Measurements from ENCODE around the gene AKAP12.

AKAP12 gene, protein sequence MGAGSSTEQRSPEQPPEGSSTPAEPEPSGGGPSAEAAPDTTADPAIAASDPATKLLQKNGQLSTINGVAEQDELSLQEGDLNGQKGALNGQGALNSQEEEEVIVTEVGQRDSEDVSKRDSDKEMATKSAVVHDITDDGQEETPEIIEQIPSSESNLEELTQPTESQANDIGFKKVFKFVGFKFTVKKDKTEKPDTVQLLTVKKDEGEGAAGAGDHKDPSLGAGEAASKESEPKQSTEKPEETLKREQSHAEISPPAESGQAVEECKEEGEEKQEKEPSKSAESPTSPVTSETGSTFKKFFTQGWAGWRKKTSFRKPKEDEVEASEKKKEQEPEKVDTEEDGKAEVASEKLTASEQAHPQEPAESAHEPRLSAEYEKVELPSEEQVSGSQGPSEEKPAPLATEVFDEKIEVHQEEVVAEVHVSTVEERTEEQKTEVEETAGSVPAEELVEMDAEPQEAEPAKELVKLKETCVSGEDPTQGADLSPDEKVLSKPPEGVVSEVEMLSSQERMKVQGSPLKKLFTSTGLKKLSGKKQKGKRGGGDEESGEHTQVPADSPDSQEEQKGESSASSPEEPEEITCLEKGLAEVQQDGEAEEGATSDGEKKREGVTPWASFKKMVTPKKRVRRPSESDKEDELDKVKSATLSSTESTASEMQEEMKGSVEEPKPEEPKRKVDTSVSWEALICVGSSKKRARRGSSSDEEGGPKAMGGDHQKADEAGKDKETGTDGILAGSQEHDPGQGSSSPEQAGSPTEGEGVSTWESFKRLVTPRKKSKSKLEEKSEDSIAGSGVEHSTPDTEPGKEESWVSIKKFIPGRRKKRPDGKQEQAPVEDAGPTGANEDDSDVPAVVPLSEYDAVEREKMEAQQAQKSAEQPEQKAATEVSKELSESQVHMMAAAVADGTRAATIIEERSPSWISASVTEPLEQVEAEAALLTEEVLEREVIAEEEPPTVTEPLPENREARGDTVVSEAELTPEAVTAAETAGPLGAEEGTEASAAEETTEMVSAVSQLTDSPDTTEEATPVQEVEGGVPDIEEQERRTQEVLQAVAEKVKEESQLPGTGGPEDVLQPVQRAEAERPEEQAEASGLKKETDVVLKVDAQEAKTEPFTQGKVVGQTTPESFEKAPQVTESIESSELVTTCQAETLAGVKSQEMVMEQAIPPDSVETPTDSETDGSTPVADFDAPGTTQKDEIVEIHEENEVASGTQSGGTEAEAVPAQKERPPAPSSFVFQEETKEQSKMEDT (N-terminal part only)

DNA sequence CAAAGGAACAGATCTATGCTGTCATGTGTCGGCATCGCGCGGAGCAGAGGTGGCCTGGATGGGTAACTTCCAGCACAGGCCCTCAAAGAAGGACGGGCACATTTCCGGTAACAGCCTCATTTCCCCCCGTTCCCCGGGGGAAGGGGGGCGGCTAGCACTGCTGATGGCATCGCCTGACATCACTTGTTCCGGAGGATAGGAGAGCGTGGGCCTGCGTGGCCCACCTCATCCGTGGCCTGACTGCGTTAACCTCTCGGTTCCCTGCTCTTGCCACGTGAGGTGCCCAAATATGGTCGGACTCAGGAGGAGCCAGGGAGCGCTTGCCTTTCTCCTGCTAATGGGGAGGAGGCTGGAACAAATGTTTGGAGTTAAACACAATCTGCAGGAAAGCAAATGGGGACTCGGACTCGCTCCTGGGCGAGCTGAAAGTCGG lies at the start of gene AKAP12:
Gene AKAP12, plus strand, starts transcription at position 365 of the 433 bp plus-strand sequence. CDS start 596 bp downstream, outside the sequence.
- H3K9ac ChIP-seq (ENCODE audit: low read depth, low read length): peak within 1 kb of the TSS; percentile 84
- H3K36me3 ChIP-seq (ENCODE audit: insufficient read depth, low read length): no peaks in the 10 kb centered on the region
- H3K4me1 ChIP-seq (ENCODE audit: insufficient read depth, low read length): peaks cover 12% of the 10 kb centered on the region
- no peaks in the 10 kb centered on the region for H3K9me3 ChIP-seq (ENCODE audit: control insufficient read depth, insufficient read depth, low read length)

DNA sequence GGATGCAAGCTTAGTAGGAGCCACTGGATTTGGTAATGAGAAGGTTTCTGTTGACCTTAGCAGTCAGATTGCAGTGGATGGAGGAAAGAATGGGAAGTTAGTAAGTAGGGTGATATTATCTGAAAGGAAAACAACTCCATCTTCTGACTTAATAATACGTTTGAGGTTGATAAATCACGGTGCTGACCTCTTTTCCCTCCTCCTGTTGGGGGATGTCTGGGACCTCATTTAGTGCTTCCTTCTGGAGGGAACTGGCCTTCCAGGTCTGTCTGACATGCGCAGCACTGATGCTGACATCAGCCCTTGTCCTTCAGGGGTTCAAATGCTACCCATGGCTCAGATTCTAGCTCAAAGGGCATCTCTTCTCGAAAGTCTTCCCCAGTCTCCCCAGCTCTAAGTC lies 48.2 kb upstream of the AKAP12 start:
- Histone ChIP-seq H3K9me3 (ENCODE audit: control insufficient read depth, insufficient read depth, low read length) (no peaks in the 10 kb centered on the region), H3K4me1 (ENCODE audit: insufficient read depth, low read length) (peaks cover 6% of the 10 kb centered on the region; the same call in 1 of the 2 replicates), H3K36me3 (ENCODE audit: insufficient read depth, low read length) (no peaks in the 10 kb centered on the region), H3K9ac (ENCODE audit: low read depth, low read length) (no peak overlapping the region)

DNA sequence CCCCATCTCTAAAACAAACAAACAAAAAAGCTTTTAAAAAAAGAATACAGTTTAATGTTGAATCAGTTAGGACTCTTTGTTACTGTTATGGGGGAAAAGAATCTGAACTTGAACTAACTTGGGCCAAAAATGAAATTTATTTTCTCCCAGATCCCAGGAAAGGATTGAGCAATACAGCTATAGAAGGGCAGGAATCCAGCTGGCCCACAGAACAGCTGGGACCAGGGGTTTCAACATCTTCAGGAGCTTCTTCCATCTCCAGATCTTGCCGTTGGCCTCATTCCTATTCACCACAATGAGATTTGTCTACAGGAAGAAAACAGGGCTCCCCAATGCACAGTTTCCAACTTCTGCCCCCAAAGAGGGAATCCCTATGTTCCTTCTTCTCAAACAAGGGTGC lies 43.2 kb upstream of the AKAP12 start:
- no peaks in the 10 kb centered on the region for H3K4me1 ChIP-seq (ENCODE audit: insufficient read depth, low read length)
- H3K9ac ChIP-seq (ENCODE audit: low read depth, low read length): no peak overlapping the region
- no peaks in the 10 kb centered on the region for H3K9me3 ChIP-seq (ENCODE audit: control insufficient read depth, insufficient read depth, low read length)
- no peaks in the 10 kb centered on the region for H3K36me3 ChIP-seq (ENCODE audit: insufficient read depth, low read length)

DNA sequence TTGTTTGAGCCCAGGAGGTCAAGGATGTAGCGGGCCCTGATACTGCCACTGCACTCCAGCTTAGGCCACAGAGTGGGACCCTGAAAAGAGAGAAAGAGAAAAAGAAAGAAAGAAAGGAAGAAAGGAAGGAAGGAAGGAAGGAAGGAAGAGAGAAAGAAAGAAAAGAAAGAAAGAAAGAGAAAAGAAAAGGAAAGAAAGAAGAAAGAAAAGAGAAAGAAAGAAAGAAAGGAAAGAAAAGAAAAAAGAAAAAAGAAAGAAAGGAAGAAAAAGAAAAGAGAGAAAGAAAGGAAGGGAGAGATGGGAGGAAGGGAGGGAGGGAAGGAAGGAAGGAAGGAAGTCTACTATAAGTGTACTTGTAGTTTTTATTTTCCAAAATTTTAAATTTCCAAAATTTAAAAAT lies 42.2 kb upstream of the AKAP12 start:
- Histone ChIP-seq H3K9me3 (ENCODE audit: control insufficient read depth, insufficient read depth, low read length) (no peaks in the 10 kb centered on the region), H3K9ac (ENCODE audit: low read depth, low read length) (no peak overlapping the region), H3K4me1 (ENCODE audit: insufficient read depth, low read length) (no peaks in the 10 kb centered on the region), H3K36me3 (ENCODE audit: insufficient read depth, low read length) (no peaks in the 10 kb centered on the region)

DNA sequence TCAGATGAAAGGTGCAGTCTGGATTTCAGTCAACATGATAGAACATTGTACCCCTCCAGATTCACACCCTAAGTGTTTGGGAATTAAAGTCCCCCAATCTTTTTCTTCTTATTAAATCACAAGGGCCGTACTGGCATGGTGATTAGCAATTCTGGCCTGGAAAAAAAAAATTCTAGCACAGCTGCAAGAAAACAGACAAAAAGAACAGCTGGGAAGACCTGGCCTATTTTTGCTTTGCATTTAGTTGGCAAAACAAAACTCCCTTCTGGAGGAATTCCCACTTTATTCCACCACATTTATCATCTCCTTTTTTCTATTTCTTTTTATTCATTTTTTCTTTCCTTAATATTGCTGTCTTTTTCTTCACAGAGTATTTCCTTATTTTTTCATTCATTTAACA lies 39.8 kb upstream of the AKAP12 start:
- peaks cover 3% of the 10 kb centered on the region; the same call in 1 of the 2 replicates for H3K4me1 ChIP-seq (ENCODE audit: insufficient read depth, low read length)
- H3K9me3 ChIP-seq (ENCODE audit: control insufficient read depth, insufficient read depth, low read length): no peaks in the 10 kb centered on the region
- no peak overlapping the region for H3K9ac ChIP-seq (ENCODE audit: low read depth, low read length)
- no peaks in the 10 kb centered on the region for H3K36me3 ChIP-seq (ENCODE audit: insufficient read depth, low read length)

DNA sequence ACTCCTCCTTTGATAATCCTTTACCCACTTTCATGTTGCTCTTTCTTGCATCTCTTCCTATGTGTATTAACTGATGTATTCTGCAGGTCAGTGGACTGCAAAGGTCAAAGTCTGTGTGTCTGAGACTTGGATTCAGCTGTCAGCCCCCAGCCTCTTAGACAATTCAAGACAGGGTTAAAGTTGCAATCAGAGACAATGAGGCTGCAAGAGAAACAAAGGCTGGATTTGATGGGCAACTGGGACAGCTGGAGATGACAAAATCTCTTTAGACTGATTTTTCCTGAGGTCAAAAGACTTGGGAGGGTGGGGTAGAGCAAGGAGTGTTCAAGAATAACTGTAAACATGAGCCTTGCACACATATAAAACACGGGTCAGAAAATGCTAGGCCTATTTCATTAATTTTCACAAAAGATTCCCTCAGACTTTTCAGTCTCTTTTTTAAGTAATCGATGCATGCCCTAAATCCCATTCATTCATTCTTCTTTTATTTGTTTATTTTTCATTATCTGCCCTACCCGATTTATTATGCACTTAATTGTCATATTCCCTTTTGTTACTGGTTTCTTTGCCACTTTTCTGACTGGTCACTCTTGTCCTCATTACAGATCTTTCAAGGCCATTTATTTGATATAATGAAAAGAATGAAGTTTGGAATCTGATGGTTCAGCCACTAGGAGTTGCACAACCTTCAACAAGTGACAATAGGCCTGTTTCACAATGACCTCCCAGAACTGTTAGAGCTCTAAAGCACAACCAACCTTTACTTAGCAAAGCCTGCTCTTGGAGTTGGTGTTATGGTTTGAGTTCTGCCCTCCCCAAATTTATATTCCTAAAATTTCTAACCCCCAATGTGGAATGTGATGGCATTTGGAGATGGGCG lies 33.8 kb upstream of the AKAP12 start:
- peaks cover 3% of the 10 kb centered on the region; the same call in 1 of the 2 replicates for H3K4me1 ChIP-seq (ENCODE audit: insufficient read depth, low read length)
- H3K9ac ChIP-seq (ENCODE audit: low read depth, low read length): no peak overlapping the region
- H3K36me3 ChIP-seq (ENCODE audit: insufficient read depth, low read length): no peaks in the 10 kb centered on the region
- no peaks in the 10 kb centered on the region for H3K9me3 ChIP-seq (ENCODE audit: control insufficient read depth, insufficient read depth, low read length)

DNA sequence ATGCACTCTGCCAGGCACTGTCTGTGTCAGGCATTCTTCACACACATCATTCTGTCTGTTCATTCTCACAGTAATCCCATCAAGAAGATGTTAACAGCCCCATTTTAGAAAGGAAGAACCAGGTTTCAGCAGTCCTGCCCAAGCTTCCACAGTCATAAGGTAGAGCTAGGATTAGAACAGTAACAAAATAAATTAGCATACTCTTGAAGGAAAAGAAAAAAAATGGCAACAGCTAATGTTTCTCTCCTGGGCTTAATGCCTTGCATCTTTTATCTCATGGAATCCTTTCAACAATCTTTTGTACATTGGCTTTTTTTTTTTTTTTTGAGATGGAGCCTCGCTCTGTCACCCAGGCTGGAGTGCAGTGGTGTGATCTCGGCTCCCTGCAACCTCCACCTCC lies 32.1 kb upstream of the AKAP12 start:
- no peaks in the 10 kb centered on the region for H3K36me3 ChIP-seq (ENCODE audit: insufficient read depth, low read length)
- no peak overlapping the region for H3K9ac ChIP-seq (ENCODE audit: low read depth, low read length)
- peaks cover 3% of the 10 kb centered on the region; the same call in 1 of the 2 replicates for H3K4me1 ChIP-seq (ENCODE audit: insufficient read depth, low read length)
- H3K9me3 ChIP-seq (ENCODE audit: control insufficient read depth, insufficient read depth, low read length): peaks cover 3% of the 10 kb centered on the region; the same call in 1 of the 2 replicates

DNA sequence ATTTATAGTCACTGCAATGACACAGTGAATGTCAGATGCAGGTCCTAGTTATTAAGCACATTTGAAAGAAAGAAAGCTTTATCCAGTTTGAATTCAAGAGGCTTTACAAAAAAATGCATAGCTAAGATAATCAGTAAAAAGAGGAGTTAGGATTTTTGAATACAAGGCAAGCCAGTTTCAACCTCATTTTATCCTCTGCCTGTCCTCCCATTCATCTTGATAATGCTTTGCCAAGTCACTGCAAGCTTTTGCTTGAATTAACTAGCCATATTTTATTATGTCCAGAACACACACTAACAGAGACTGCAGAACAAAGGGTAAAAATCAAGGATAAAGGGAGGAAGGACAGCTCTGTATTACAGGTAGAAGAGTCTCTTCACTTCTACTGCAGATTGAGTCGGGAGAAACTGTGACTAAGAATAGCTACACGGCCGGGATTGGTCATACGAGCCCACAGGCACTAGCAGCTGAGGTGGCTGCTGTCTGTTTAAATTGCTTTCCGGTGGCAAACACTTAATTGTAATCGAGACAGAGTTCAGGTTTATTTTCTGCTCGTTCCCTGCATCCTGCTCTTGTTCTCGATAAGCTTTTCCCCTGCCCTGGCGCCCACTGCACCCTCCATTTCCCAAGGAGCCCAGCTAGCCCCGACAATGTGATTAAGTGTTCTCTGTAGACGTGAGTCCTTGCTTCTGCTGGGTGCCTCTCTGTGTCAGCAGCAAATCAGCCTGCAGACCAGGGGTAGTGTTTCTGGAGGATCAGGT lies 30.5 kb upstream of the AKAP12 start:
- Histone ChIP-seq H3K9ac (ENCODE audit: low read depth, low read length) (no peak overlapping the region; the same call in 1 of the 2 replicates), H3K36me3 (ENCODE audit: insufficient read depth, low read length) (no peaks in the 10 kb centered on the region), H3K9me3 (ENCODE audit: control insufficient read depth, insufficient read depth, low read length) (peaks cover 3% of the 10 kb centered on the region; the same call in 1 of the 2 replicates), H3K4me1 (ENCODE audit: insufficient read depth, low read length) (peaks cover 3% of the 10 kb centered on the region; the same call in 1 of the 2 replicates)

DNA sequence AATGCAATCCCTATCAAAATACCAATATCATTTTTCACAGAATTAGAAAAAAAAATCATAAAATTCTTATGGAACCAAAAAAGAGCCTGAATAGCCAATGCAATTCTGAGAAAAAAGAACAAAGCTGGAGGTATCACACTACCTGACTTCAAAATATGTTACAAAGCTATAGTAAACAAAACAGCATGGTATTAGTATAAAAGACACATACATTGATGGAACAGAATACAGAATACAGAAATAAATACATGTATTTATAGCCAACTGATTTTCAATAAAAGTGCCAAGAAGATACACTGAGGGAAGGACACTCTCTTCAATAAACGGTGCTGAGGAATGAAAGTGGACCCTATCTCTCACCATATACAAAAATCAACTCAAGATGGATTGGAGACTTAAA lies 28.7 kb upstream of the AKAP12 start:
- H3K9ac ChIP-seq (ENCODE audit: low read depth, low read length): no peak overlapping the region
- H3K36me3 ChIP-seq (ENCODE audit: insufficient read depth, low read length): no peaks in the 10 kb centered on the region
- no peaks in the 10 kb centered on the region; the same call in 1 of the 2 replicates for H3K4me1 ChIP-seq (ENCODE audit: insufficient read depth, low read length)
- peaks cover 3% of the 10 kb centered on the region; the same call in 1 of the 2 replicates for H3K9me3 ChIP-seq (ENCODE audit: control insufficient read depth, insufficient read depth, low read length)

DNA sequence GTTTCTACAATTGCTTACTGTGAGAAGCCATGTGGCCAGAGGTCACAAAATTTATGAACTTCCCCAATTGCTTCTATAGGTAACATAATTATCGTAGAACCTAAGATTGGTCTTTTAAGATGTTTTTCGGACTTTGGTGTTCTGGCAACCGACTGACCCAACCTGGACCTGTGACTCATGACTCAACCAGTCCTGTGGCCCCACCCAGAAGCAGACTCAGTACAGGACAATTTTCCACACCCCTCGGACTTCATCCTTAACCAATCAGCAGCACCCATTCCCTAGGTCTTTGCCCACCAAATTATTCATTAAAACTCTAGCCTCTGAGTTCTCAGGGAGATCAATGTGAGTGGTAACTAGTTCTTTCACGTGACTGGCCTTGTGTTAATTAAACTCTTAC lies 26.4 kb upstream of the AKAP12 start:
- H3K4me1 ChIP-seq (ENCODE audit: insufficient read depth, low read length): no peaks in the 10 kb centered on the region; the same call in 1 of the 2 replicates
- peaks cover 3% of the 10 kb centered on the region; the same call in 1 of the 2 replicates for H3K9me3 ChIP-seq (ENCODE audit: control insufficient read depth, insufficient read depth, low read length)

DNA sequence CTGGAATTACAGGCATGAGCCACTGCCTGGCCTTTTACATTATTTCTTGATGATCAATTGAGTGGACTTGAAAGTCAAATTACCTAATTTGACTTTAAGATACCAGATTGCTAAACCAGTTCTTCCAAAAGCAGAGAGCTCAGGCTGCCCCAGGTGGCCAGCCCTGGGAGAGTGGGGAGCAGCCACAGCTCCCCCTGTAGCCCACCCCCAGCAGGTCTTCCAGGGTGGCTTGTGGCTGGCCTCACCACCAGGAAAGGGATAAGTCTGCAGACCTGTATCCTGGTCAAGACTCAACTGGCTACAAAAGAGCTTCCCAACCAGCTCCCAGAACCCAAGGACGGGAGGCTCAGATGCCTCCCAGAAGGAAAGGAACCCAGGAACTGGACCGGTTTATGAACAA lies 23.8 kb upstream of the AKAP12 start:
- peaks cover 3% of the 10 kb centered on the region; the same call in 1 of the 2 replicates for H3K9me3 ChIP-seq (ENCODE audit: control insufficient read depth, insufficient read depth, low read length)
- H3K4me1 ChIP-seq (ENCODE audit: insufficient read depth, low read length): no peaks in the 10 kb centered on the region
- no peak overlapping the region for H3K9ac ChIP-seq (ENCODE audit: low read depth, low read length)

More for the DNA sequence above, 26.4 kb upstream of the AKAP12 start:
- no peaks in the 10 kb centered on the region for H3K36me3 ChIP-seq (ENCODE audit: insufficient read depth, low read length)
- H3K9ac ChIP-seq (ENCODE audit: low read depth, low read length): no peak overlapping the region

DNA sequence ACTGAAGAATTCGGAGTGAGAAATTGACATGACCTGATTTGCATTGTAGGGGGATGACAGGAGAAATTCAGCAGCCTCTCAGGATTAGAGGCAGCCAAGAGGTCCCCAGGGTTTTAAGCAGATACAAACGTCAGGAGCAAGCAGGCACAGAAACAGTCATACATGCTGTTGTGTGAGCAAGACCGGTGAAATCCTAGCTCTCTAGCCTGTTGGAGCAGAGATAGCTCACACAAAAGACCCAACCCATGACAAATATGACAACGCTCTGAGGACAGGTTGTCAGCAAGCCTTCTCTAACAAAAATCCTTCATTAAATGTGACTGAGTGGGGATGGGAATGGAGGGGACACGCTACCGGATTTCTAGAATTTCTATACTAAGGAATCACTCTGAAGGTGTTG lies 23.0 kb upstream of the AKAP12 start:
- Histone ChIP-seq H3K9ac (ENCODE audit: low read depth, low read length) (no peak overlapping the region), H3K9me3 (ENCODE audit: control insufficient read depth, insufficient read depth, low read length) (no peaks in the 10 kb centered on the region), H3K36me3 (ENCODE audit: insufficient read depth, low read length) (no peaks in the 10 kb centered on the region), H3K4me1 (ENCODE audit: insufficient read depth, low read length) (no peaks in the 10 kb centered on the region)

More for the DNA sequence above, 23.8 kb upstream of the AKAP12 start:
- no peaks in the 10 kb centered on the region for H3K36me3 ChIP-seq (ENCODE audit: insufficient read depth, low read length)
